HCT116 (cell line): ENCODE results near the gene TEAD1. TPM values are rescaled to one million over a fixed set of nuclear protein-coding genes. Genes with fewer than 3 reads are reported as not detected.

Experiments used
- ATAC-seq: fragments of 200-7000 bp; cut with Tn5 transposase; 2 replicates; pipeline ENCODE4 v1.9.1; 2020; ENCODE audit warnings: mild to moderate bottlenecking, moderate library complexity
- BruUV-seq: library from RNA; stranded (reverse); fragments of 400-500 nt; replicated peaks from 2 replicates; lab custom pipeline; 2021; lab: Mats Ljungman, UMichigan
- CTCF ChIA-PET: fragments of 300-600 bp; sonication (Branson Sonifier 250); formaldehyde crosslinking; loops from one replicate; lab custom pipeline; 2021; ENCODE audit warnings: antibody characterized with exemption; lab: Charles Lee
- POLR2A ChIA-PET: fragments of 300-600, 350-600 bp; sonication (Branson Sonifier 250); formaldehyde crosslinking; loops from one replicate; lab custom pipeline; 2021; ENCODE audit warnings: antibody characterized with exemption; lab: Charles Lee
- RAD21 ChIA-PET, 2 experiments: fragments of 300-600 bp; sonication (Branson Sonifier 250); formaldehyde crosslinking; loops; one replicate each; lab custom pipeline; 2023; ENCODE audit warnings: low total read pairs in 2 of 2; ENCODE audit not compliant: uncharacterized antibody in 2 of 2, unreplicated experiment in 2 of 2, low non-redundant PET in 1 of 2; lab: Charles Lee
- DNase-seq: peaks from one replicate; pipeline ENCODE4 v3.0.0-alpha.2; 2010; ENCODE audit warnings: low read depth, low spot score
- H2AFZ ChIP-seq: fragments of 200-600 bp; shearing (Covaris generic), sonication (generic); 2 replicates; pipeline ENCODE4 v1.6.1; 2017; ENCODE audit warnings: low read depth, mixed run types, mixed read lengths, antibody characterized with exemption, low read length; ENCODE audit not compliant: poor library complexity, severe bottlenecking
- H3K27ac ChIP-seq: 2 replicates; pipeline ENCODE4 v1.5.1; 2012; ENCODE audit warnings: low read depth, low read length
- H3K27me3 ChIP-seq: fragments of 200-600 bp; sonication (generic); 2 replicates; pipeline ENCODE4 v1.6.1; 2016; ENCODE audit warnings: mixed run types, low read length, mixed read lengths; ENCODE audit not compliant: insufficient read depth
- H3K36me3 ChIP-seq, 2 experiments: fragments of 200-500 bp in 1 of 2; fragments of 200-600 bp in 1 of 2; sonication (Bioruptor generic) in 1 of 2; sonication (generic) in 1 of 2; 2 replicates each; pipeline versions ENCODE4 v1.5.1 to v1.6.1; 2014 to 2016; ENCODE audit warnings: low read length in 2 of 2, inconsistent platforms in 1 of 2, mixed read lengths in 1 of 2, mixed run types in 1 of 2; ENCODE audit not compliant: insufficient read depth in 2 of 2, control insufficient read depth in 1 of 2
- H3K4me1 ChIP-seq, 2 experiments: fragments of 200-600 bp in 1 of 2; sonication (generic) in 1 of 2; 2 replicates each; pipeline versions ENCODE4 v1.5.1 to v1.6.1; 2012 to 2017; ENCODE audit warnings: low read length in 2 of 2, inconsistent platforms in 1 of 2, mild to moderate bottlenecking in 1 of 2, mixed read lengths in 1 of 2, mixed run types in 1 of 2, moderate library complexity in 1 of 2; ENCODE audit not compliant: insufficient read depth in 2 of 2, control insufficient read depth in 1 of 2
- H3K4me2 ChIP-seq: fragments of 200-600 bp; sonication (generic); 2 replicates; pipeline ENCODE4 v1.6.1; 2017; ENCODE audit warnings: mixed run types, low read length, mixed read lengths
- H3K4me3 ChIP-seq, 2 experiments: fragments of 200-600 bp in 1 of 2; sonication (generic) in 1 of 2; replicated peaks in 1 of 2; 2 replicates each; pipeline ENCODE4 v1.5.1; 2011 to 2016; ENCODE audit warnings: low read length in 2 of 2, control low read depth in 1 of 2, low read depth in 1 of 2, mild to moderate bottlenecking in 1 of 2, mixed read lengths in 1 of 2, mixed run types in 1 of 2
- H3K79me2 ChIP-seq: fragments of 200-600 bp; sonication (generic); 2 replicates; pipeline ENCODE4 v1.6.1; 2017; ENCODE audit warnings: mild to moderate bottlenecking, mixed run types, low read length, moderate library complexity, mixed read lengths; ENCODE audit not compliant: insufficient read depth
- H3K9ac ChIP-seq: fragments of 200-600 bp; sonication (generic); 2 replicates; pipeline ENCODE4 v1.6.1; 2016; ENCODE audit warnings: low read length, mixed read lengths
- H3K9me2 ChIP-seq: fragments of 200-600 bp; sonication (generic), shearing (Covaris generic); 2 replicates; pipeline ENCODE4 v1.6.1; 2017; ENCODE audit warnings: mixed run types, mild to moderate bottlenecking, moderate library complexity; ENCODE audit not compliant: insufficient read depth
- H3K9me3 ChIP-seq, 2 experiments: fragments of 200-500 bp in 1 of 2; fragments of 200-600 bp in 1 of 2; sonication (Bioruptor generic) in 1 of 2; sonication (generic) in 1 of 2; 2 replicates each; pipeline ENCODE4 v1.6.1; 2014 to 2017; ENCODE audit warnings: low read length in 2 of 2, mixed read lengths in 2 of 2, inconsistent platforms in 1 of 2, low read depth in 1 of 2, mild to moderate bottlenecking in 1 of 2, mixed run types in 1 of 2, moderate library complexity in 1 of 2; ENCODE audit not compliant: control insufficient read depth in 1 of 2, insufficient read depth in 1 of 2
- H4K20me1 ChIP-seq: fragments of 200-600 bp; sonication (generic), shearing (Covaris generic); 2 replicates; pipeline ENCODE4 v1.6.1; 2017; ENCODE audit warnings: mixed run types, mild to moderate bottlenecking, moderate library complexity; ENCODE audit not compliant: insufficient read depth
- CTCF ChIP-seq, 3 experiments: fragments of 200-600 bp in 1 of 3; sonication (generic) in 1 of 3; IDR thresholded peaks in 2 of 3; conservative IDR thresholded peaks in 1 of 3; 2 replicates each; pipeline ENCODE4 v1.5.1; 2012 to 2017; ENCODE audit warnings: low read depth in 2 of 3, low read length in 2 of 3, antibody characterized with exemption in 1 of 3, borderline replicate concordance in 1 of 3, control low read depth in 1 of 3, mild to moderate bottlenecking in 1 of 3, mixed read lengths in 1 of 3, mixed run types in 1 of 3, moderate library complexity in 1 of 3; ENCODE audit not compliant: insufficient read depth in 1 of 3
- EGR1 ChIP-seq: IDR thresholded peaks from 2 replicates; pipeline ENCODE4 v1.6.1; 2012; ENCODE audit warnings: low read depth
- ELF1 ChIP-seq: IDR thresholded peaks from 2 replicates; pipeline ENCODE4 v1.6.1; 2012; ENCODE audit warnings: low read depth, borderline replicate concordance
- EZH2phosphoT487 ChIP-seq: fragments of 200-600 bp; IDR thresholded peaks from 2 replicates; pipeline ENCODE4 v1.6.1; 2018; ENCODE audit warnings: antibody characterized with exemption, borderline replicate concordance
- FOSL1 ChIP-seq: IDR thresholded peaks from 2 replicates; pipeline ENCODE4 v1.6.1; 2012; ENCODE audit warnings: low read depth
- JUND ChIP-seq: IDR thresholded peaks from 2 replicates; pipeline ENCODE4 v1.6.1; 2012
- RAD21 ChIP-seq: IDR thresholded peaks from 2 replicates; pipeline ENCODE4 v1.6.1; 2012; ENCODE audit warnings: low read depth, mild to moderate bottlenecking
- REST ChIP-seq: IDR thresholded peaks from 2 replicates; pipeline ENCODE4 v1.6.1; 2012; ENCODE audit warnings: low read depth
- SIN3A ChIP-seq: IDR thresholded peaks from 2 replicates; pipeline ENCODE4 v1.6.1; 2012; ENCODE audit warnings: low read depth
- SP1 ChIP-seq: IDR thresholded peaks from 2 replicates; pipeline ENCODE4 v1.6.1; 2012; ENCODE audit warnings: low read depth
- TCF7L2 ChIP-seq: IDR thresholded peaks from 2 replicates; pipeline ENCODE4 v1.7.0; 2011; ENCODE audit warnings: borderline replicate concordance, inconsistent platforms; ENCODE audit not compliant: insufficient read depth, insufficient read length; ENCODE audit errors: extremely low read depth
- YY1 ChIP-seq: IDR thresholded peaks from 2 replicates; pipeline ENCODE4 v1.6.1; 2011; ENCODE audit warnings: low read length, low read depth, moderate library complexity, mild to moderate bottlenecking; ENCODE audit not compliant: insufficient replicate concordance; ENCODE audit errors: extremely low read depth
- ZNF274 ChIP-seq: fragments of 200-500 bp; sonication (Bioruptor generic); IDR thresholded peaks from 2 replicates; pipeline ENCODE4 v1.6.1; 2014; ENCODE audit warnings: mild to moderate bottlenecking, low read depth, low read length, inconsistent platforms
- intact Hi-C: fragments of 100-400 bp; cut with micrococcal nuclease; formaldehyde crosslinking; loops from 2 replicates; pipeline ENCODE4 v1.10.0; 2022
- total RNA-seq: library from RNA; stranded (reverse); gene quantifications from one replicate; pipeline ENCODE4 v1.2.1, GENCODE V29; 2021; ENCODE audit not compliant: unreplicated experiment
- TF ChIP-seq, protein P1 (sequence below): IDR thresholded peaks from 2 replicates; pipeline ENCODE4 v1.6.1; 2012

Gene TEAD1
- total RNA-seq, 1 experiment from 2014 or later = 103 TPM

- Histone ChIP-seq H3K36me3 (no peaks in the 10 kb centered on the region), H3K27me3 (no peaks in the 10 kb centered on the region), H3K4me2 (no peak overlapping the region), H3K27ac (no peak overlapping the region), H3K9ac (no peak overlapping the region), H3K4me1 (peaks cover 44 to 54% of the 10 kb centered on the region in 2 experiments), H3K9me3 (no peaks in the 10 kb centered on the region), H3K79me2 (peaks cover 80% of the 10 kb centered on the region), H2AFZ (no peak overlapping the region), H3K9me2 (no peaks in the 10 kb centered on the region), H3K4me3 (no peak overlapping the region), H4K20me1 (peaks cover 7% of the 10 kb centered on the region; the same call in 1 of the 2 replicates)
- intact Hi-C loops = loop anchor here (10.0 kb wide), 1 partner anchor 152 kb away; no protein-coding TSS in a partner anchor
- ATAC-seq (no peak), DNase-seq (no peak)
- ChIA-PET RAD21 (no interaction called here), POLR2A (no interaction called here), CTCF (no interaction called here)
- no peak for TF ChIP-seq EZH2phosphoT487
- TF ChIP-seq SIN3A = no peak
- TF ChIP-seq EGR1 = no peak
- TF ChIP-seq YY1 = no peak
- no peak for TF ChIP-seq ZNF274
- TF ChIP-seq, protein P1, sequence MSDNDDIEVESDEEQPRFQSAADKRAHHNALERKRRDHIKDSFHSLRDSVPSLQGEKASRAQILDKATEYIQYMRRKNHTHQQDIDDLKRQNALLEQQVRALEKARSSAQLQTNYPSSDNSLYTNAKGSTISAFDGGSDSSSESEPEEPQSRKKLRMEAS = no peak
- no peak for TF ChIP-seq SP1
- no TSS peak for BruUV-seq
Measured at GRCh38 chr11:12756867-12757266, 82.6 kb downstream of the TEAD1 start.

DNA sequence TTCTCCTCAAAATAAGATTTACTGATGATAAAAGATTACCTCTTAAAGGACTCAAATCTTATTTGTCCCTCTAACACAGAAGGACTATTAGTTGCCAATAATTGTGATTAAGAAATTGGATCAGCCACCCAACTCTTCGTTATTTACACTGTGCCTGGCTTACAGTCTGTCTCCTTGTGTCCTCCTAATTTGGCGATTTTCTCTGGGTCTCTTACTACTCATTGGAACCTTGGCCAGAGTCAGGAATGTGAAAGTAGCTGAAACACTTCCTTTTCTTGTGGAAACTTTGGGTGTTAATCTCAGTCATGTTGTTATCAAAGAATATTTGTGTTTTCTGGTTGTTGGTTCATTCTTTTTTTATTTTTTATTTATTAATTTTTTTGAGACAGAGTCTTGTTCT is 83.2 kb downstream of the TEAD1 start:
- ATAC-seq (no peak), DNase-seq (no peak)
- intact Hi-C loops = loop anchor here (10.0 kb wide), 1 partner anchor 153 kb away; no protein-coding TSS in a partner anchor
- Histone ChIP-seq H3K9me3 (no peaks in the 10 kb centered on the region), H3K79me2 (peaks cover 80% of the 10 kb centered on the region), H3K27me3 (no peaks in the 10 kb centered on the region), H3K4me2 (no peak overlapping the region), H3K9me2 (no peaks in the 10 kb centered on the region), H4K20me1 (peaks cover 7% of the 10 kb centered on the region; the same call in 1 of the 2 replicates), H3K4me1 (peaks cover 44 to 57% of the 10 kb centered on the region in 2 experiments), H3K9ac (no peak overlapping the region), H2AFZ (no peak overlapping the region), H3K27ac (no peak overlapping the region), H3K4me3 (no peak overlapping the region), H3K36me3 (no peaks in the 10 kb centered on the region)
- ChIA-PET CTCF (no interaction called here), RAD21 (no interaction called here), POLR2A (no interaction called here)
- BruUV-seq = no TSS peak
- TF ChIP-seq RAD21 = no peak
- TF ChIP-seq EZH2phosphoT487 = no peak
- TF ChIP-seq TCF7L2 = no peak
- no peak for TF ChIP-seq REST
- TF ChIP-seq CTCF (IDR thresholded peaks at IDR 0.05 in 2 of 3, conservative IDR thresholded peaks at IDR 0.05 in 1 of 3; ENCODE audit: borderline replicate concordance in 1 of 3, insufficient read depth in 1 of 3, low read depth in 2 of 3, low read length in 2 of 3) = no peak
- TF ChIP-seq FOSL1 = no peak
- no peak for TF ChIP-seq ELF1
- TF ChIP-seq, protein P1 = no peak
- TF ChIP-seq SIN3A = no peak
- TF ChIP-seq JUND = no peak
